Activated naive CD8-positive, alpha-beta T cell (primary cell): ENCODE data around the gene CISH.

ENCODE experiments used
- H3K27ac Mint-ChIP-seq: one replicate; pipeline ENCODE4 v1.8.0; 2021; ENCODE audit warnings: mixed read lengths
- H3K27me3 Mint-ChIP-seq: one replicate; pipeline ENCODE4 v1.8.0; 2021; ENCODE audit warnings: mixed read lengths
- H3K36me3 Mint-ChIP-seq: one replicate; pipeline ENCODE4 v1.8.0; 2021; ENCODE audit warnings: mixed read lengths
- H3K4me1 Mint-ChIP-seq: one replicate; pipeline ENCODE4 v1.8.0; 2021; ENCODE audit warnings: low read depth, mixed read lengths
- H3K4me3 Mint-ChIP-seq: one replicate; pipeline ENCODE4 v1.8.0; 2021; ENCODE audit warnings: mild to moderate bottlenecking, mixed read lengths
- H3K9me3 Mint-ChIP-seq: one replicate; pipeline ENCODE4 v1.8.0; 2021; ENCODE audit warnings: low read depth, mixed read lengths

CISH gene, protein sequence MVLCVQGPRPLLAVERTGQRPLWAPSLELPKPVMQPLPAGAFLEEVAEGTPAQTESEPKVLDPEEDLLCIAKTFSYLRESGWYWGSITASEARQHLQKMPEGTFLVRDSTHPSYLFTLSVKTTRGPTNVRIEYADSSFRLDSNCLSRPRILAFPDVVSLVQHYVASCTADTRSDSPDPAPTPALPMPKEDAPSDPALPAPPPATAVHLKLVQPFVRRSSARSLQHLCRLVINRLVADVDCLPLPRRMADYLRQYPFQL

DNA sequence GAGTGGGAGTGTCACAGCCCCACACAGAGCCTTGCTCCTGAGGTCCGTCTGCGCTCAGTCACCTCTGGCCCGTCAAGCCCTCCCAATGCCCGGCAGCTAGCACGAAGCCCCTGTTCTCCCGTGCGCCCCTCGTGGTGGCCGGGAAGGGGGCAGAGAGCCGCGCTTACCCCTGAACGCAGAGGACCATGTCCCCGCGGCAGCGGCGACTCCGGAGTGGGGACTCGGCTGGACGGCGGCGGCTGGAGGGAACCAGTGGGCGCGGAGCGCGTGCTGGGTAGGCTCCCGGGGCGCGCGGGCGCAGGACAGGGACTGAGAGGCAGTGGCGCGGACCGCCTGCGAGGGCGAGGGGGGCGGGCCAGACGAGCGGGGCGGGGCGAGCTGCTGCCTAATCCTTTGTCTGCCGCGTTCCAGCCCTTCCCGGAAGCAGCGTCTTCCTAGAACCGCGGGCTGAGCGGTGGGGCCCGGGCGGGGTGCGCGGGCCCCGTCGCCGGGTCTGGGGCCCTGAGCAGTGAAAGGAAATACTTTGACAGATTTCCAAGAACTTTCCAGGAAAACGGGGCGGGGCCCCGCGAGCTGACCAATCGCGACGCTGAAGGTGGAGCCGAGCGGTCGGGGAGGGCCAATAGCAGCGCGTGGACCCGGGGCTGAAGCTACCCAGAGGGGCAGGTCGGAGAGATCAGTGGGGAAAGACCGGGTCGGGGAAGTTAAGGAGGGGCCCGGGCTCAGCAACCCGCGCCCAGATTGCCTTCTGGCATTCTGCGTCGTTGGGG is at the start of gene CISH:
CISH (minus strand) TSS at position 311 of the 770 bp plus-strand sequence; CDS start at position 187, 124 bp downstream.
- H3K4me3 Mint-ChIP-seq = peak within 1 kb of the TSS; percentile 97
- peak within 1 kb of the TSS; percentile 100 for H3K27ac Mint-ChIP-seq
- H3K4me1 Mint-ChIP-seq = peaks cover 50% of the 10 kb centered on the region
- H3K36me3 Mint-ChIP-seq = peaks cover 34% of the 10 kb centered on the region
- no peaks in the 10 kb centered on the region for H3K27me3 Mint-ChIP-seq
- H3K9me3 Mint-ChIP-seq = no peaks in the 10 kb centered on the region

DNA sequence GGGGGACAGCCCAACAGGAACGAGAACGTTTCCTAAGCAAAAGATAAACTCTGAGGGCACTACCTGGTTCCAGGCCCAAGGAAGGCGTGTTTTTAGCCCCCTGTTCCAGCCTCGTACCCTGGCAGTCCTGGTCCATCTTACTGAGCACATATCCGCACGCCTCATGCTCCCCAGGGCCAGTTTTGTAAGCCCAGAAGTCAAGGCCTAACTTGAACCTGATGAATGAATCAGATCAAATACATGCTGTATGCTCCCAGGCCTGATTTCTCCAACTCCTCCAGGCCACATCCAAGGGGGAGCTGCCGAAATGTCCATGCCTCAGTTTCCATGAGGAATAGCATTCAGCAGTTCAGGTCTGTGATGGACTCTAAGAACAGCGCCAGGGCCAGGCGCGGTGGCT is 48.8 kb upstream of the CISH start:
- no peaks in the 10 kb centered on the region for H3K9me3 Mint-ChIP-seq
- H3K4me1 Mint-ChIP-seq = peaks cover 11% of the 10 kb centered on the region
- no peaks in the 10 kb centered on the region for H3K36me3 Mint-ChIP-seq
- H3K27me3 Mint-ChIP-seq = no peaks in the 10 kb centered on the region
- H3K27ac Mint-ChIP-seq = no peak overlapping the region
- H3K4me3 Mint-ChIP-seq = no peak overlapping the region

DNA sequence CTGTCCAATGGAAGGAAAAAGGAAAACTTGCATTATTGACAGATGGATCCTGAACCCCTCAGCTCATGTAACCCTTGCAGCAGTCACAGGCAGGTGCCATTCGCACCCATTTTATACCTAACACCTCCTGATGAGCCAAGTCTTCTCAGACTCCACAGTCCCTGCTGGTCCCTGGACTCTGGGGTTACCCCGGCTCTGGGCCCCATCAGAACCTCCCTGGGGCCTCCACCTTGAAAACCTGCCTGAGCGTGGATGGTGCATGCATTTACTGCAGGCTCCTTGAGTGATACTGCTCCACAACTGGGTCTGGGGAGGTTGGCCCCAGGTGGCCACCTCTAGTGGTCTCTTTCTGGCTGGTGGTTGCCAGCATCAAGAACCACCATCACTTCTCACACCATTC is 47.3 kb upstream of the CISH start:
- no peak overlapping the region for H3K4me3 Mint-ChIP-seq
- no peaks in the 10 kb centered on the region for H3K36me3 Mint-ChIP-seq
- H3K27ac Mint-ChIP-seq = no peak overlapping the region
- no peaks in the 10 kb centered on the region for H3K9me3 Mint-ChIP-seq
- no peaks in the 10 kb centered on the region for H3K27me3 Mint-ChIP-seq
- peaks cover 18% of the 10 kb centered on the region for H3K4me1 Mint-ChIP-seq

DNA sequence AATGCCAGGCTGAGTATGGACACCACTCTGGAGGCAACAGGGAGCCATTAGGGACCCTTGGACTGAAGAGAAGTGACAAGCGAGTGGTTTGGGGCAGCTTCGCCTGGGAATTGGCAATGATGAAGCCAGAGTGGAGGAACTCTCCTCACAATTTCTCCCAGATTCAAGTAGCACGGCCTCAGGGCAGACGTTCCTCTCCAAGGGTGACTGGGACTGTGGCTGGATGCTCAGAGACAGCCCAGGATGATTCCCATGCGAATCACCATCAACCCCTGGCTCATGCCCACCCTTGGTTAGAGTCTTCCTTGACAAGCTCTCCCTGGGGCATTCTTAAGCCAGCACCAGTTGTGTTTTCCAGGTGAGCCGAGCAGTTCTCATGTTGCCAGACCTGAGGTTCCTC is 46.8 kb upstream of the CISH start:
- Mint-ChIP-seq H3K27ac (no peak overlapping the region), H3K4me3 (no peak overlapping the region), H3K9me3 (no peaks in the 10 kb centered on the region), H3K36me3 (no peaks in the 10 kb centered on the region), H3K4me1 (peaks cover 22% of the 10 kb centered on the region), H3K27me3 (no peaks in the 10 kb centered on the region)

DNA sequence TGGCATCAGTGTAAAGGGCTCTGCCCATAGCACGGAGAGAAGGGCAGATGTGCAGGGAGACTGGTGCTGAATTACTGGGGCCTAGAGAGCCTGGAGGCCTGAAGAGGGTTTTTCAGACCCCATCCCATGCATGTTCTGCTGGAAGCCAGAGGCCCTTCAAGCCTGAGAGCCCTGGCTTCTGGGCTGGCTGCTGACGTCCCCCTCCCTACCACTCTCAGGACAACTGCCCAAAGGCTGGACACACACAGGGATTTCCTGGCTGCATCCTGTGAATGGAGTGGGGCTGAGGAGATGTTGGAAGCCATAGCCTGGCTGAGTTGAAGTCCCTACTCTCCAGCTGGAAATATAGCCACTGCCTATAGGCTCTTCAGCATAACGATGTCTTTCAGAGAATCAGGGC is 46.2 kb upstream of the CISH start:
- H3K27me3 Mint-ChIP-seq = no peaks in the 10 kb centered on the region
- H3K4me3 Mint-ChIP-seq = no peak overlapping the region
- no peaks in the 10 kb centered on the region for H3K36me3 Mint-ChIP-seq
- peaks cover 23% of the 10 kb centered on the region for H3K4me1 Mint-ChIP-seq
- H3K27ac Mint-ChIP-seq = no peak overlapping the region
- H3K9me3 Mint-ChIP-seq = no peaks in the 10 kb centered on the region

DNA sequence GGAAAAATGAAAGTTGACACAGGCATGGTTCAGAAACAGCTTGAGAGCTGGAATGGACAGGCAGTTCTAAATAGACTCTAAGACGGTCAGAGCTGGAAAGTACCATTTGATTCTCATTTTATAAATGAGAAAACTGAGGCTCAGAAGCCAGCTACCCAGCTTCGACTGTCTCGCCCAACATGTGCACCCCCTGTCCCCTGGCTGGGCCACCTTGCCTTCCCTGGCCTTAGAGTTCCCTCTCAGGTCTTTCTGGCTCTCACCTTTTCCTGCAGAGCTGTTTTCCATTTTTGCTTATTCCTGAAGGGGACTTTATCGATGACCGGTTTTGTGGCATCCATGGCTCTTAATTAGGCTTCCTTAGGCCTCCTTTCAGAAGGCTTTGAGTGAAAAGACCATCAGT is 45.8 kb upstream of the CISH start:
- H3K27me3 Mint-ChIP-seq = no peaks in the 10 kb centered on the region
- no peak overlapping the region for H3K27ac Mint-ChIP-seq

DNA sequence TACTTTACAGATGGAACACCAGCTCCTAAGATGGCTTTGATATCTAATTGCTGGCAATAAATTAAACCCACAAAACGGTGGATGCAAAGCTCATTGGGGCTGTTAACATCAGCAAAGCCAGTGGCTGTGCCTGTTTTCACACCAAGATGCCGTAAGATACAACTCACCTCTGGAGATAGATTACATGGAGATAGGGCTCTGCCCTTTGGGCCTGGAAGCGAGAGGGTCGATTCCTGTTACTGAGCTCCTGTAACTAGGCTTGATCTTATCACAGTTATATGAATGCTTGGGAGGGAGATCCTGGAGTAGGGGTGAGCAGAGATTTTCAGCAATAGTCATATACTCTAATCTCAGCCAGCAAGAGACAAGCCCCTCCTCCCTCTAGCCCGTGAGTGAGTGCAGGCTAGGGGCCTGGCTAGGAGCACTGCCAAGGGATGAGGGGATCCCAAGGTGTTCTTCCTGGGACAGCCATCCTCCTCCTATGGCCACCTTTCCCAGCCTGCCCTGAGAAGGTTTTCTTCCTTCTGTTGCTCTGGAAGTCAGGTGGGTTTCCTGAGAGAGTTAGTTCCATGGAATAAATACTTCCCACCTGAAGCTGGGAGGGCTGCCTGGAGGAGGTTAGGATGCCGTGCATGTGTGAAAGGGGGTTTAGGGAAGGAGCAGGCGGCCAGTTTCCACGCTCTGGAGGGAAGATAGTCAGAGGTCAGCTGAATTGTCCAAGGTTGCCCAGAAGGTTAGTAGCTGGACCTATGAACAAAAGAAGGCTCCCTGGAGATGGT is 45.0 kb upstream of the CISH start:
- peaks cover 23% of the 10 kb centered on the region for H3K4me1 Mint-ChIP-seq
- no peak overlapping the region for H3K4me3 Mint-ChIP-seq
- no peaks in the 10 kb centered on the region for H3K36me3 Mint-ChIP-seq
- no peak overlapping the region for H3K27ac Mint-ChIP-seq
- H3K27me3 Mint-ChIP-seq = no peaks in the 10 kb centered on the region
- H3K9me3 Mint-ChIP-seq = no peaks in the 10 kb centered on the region

More for the DNA sequence above, 45.8 kb upstream of the CISH start:
- no peaks in the 10 kb centered on the region for H3K36me3 Mint-ChIP-seq
- peaks cover 23% of the 10 kb centered on the region for H3K4me1 Mint-ChIP-seq
- no peaks in the 10 kb centered on the region for H3K9me3 Mint-ChIP-seq
- H3K4me3 Mint-ChIP-seq = no peak overlapping the region

DNA sequence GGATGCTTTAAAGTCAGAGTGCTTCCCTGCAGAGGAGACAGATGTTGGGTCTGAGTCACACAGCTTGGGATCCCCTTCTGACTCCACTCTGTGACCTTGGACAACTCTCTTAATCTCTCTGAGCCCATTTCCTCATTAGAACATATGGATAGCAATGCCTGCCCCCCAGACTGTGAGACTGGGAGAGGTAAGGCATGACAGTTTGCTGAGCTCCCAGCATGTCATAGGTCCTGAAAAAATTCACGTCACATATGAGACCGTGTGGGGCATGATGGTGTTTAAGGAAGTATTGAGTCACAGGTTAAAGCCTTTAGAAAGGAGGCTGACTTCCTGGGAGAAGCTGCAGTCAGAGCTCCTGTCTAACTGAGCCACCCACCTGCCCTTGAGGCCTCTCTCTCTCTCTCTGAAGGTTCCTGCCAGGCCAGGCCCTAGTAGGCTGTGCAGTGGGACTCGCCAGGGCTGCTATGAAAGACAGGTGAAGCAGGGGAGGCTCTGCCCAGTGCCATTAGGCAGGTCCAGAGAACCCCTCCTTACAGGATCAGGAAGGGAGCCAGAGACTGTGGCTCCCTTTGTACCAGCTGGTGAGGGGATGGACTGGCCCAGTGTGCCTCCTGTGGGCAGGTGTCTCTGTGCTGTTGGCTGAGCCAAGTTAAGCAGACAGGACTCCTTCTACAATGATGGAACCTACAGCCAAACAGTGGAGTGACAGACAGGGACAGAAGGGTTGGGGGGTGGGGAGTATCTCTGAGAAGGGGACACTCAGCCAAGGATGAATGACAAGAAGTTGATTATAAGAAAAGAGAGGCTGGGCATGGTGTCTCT is 43.6 kb upstream of the CISH start:
- H3K4me3 Mint-ChIP-seq = no peak overlapping the region
- no peaks in the 10 kb centered on the region for H3K27me3 Mint-ChIP-seq
- peaks cover 23% of the 10 kb centered on the region for H3K4me1 Mint-ChIP-seq
- H3K36me3 Mint-ChIP-seq = no peaks in the 10 kb centered on the region
- H3K9me3 Mint-ChIP-seq = no peaks in the 10 kb centered on the region
- H3K27ac Mint-ChIP-seq = peak overlapping the region; percentile 82

DNA sequence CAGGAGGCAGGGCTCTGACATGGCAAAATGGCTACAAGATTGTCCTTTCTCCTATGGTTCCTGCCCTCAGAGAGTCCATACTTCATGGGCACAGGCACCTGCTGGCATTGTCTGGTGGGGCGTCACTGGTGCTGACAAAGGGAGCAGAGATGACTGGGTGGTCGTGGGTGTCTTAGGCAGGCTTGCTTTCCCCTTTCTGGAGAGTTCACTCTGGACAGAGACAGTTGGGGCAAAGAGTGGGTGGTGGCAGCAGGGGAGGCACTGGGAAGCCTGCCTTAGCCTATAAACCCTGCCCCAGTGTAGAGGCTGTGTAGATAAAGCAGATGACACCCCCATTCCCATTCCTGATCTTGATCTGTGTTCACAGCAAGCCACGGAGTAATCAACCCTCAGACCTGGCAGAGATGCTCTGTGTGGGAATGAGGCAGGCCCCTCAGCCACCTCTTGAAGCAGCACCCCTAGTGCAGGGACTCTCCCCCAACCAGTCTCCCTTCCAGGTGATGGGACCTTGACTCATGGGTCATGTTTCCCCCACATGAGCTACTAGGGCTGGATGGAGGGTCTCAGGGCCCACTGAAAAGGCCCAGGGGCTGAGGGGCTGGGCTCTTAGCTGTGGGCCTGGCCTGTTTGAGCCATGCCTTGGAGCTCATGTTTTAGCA is 42.5 kb upstream of the CISH start:
- Mint-ChIP-seq H3K27ac (peak overlapping the region; percentile 34), H3K9me3 (no peaks in the 10 kb centered on the region), H3K27me3 (no peaks in the 10 kb centered on the region)

DNA sequence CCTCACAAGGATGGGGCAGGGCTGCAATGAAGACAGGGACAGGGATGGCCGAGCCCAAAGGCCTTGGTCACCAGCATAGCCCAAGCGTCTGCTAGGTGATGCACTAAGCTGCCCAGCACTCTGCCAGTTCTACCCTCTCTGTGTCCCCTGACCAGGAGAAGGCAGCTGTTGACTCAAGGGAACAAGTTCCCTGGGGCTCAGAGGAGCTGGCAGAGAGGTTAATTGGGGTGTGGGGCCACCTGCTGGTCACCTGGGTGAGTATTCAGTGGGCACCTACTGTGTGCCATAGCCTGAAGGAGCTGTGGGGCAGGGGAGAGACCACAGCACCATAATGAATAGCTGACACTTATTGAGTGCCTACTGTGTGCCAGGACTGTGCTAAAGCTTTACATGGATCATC is 41.1 kb upstream of the CISH start:
- H3K27ac Mint-ChIP-seq = peak overlapping the region; percentile 79
- no peaks in the 10 kb centered on the region for H3K27me3 Mint-ChIP-seq
- H3K4me3 Mint-ChIP-seq = no peak overlapping the region
- no peaks in the 10 kb centered on the region for H3K9me3 Mint-ChIP-seq
- H3K4me1 Mint-ChIP-seq = peaks cover 23% of the 10 kb centered on the region
- H3K36me3 Mint-ChIP-seq = no peaks in the 10 kb centered on the region

More for the DNA sequence above, 42.5 kb upstream of the CISH start:
- Mint-ChIP-seq H3K36me3 (no peaks in the 10 kb centered on the region), H3K4me3 (no peak overlapping the region), H3K4me1 (peaks cover 23% of the 10 kb centered on the region)

DNA sequence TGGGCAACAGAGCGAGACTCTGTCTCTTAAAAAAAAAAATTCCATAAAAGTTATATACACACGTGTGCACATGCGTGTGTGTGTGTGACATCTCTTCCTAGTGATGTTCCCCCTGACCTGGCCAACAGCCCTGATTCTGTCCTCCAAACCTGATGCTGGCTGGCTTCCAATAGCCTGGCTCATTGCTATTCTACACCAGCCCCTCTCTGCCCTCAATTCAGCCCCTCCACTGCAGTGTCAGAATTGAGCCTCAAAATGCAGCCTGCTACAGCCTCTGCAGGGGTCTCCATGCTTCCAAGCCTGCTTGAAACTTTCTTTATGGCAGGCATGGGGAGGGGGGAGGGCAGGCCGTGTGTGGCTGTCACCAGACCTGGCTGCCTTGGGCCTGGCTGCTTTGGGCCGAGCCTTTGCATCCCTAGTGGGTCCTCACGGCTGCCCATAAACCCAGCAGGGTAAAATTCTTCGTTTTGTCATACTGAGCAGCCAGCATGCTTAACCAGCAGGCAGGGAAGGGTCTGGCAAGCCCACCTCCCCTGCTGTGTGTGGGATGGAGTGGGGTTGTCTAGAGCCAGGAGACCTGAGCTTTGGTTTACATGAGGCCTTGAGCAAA is 40.5 kb upstream of the CISH start:
- no peak overlapping the region for H3K4me3 Mint-ChIP-seq
- peaks cover 23% of the 10 kb centered on the region for H3K4me1 Mint-ChIP-seq
- peak overlapping the region; percentile 54 for H3K27ac Mint-ChIP-seq
- H3K9me3 Mint-ChIP-seq = no peaks in the 10 kb centered on the region
- H3K36me3 Mint-ChIP-seq = no peaks in the 10 kb centered on the region
- H3K27me3 Mint-ChIP-seq = no peaks in the 10 kb centered on the region

DNA sequence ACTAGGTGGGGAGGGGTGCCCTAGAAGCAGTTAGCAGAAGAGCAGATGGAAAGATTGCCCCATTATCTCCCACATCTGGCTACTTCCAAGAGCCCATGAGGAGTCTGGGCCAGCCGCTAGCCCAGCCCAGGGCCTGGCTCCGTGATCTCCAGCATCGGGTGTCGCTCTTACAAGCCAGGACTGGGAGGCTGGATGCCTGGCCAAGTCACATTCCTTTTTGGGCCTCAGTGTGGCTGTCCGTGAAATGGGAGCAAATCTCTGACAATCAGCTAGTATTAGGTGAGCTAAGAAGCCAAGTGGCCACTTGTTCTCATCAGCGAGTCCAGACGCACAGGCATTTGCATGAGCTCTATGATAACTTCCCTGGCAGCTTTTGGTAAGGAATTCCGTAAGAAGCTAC is 39.9 kb upstream of the CISH start:
- Mint-ChIP-seq H3K9me3 (no peaks in the 10 kb centered on the region), H3K36me3 (no peaks in the 10 kb centered on the region), H3K4me1 (peaks cover 22% of the 10 kb centered on the region), H3K4me3 (no peak overlapping the region), H3K27ac (no peak overlapping the region), H3K27me3 (no peaks in the 10 kb centered on the region)

DNA sequence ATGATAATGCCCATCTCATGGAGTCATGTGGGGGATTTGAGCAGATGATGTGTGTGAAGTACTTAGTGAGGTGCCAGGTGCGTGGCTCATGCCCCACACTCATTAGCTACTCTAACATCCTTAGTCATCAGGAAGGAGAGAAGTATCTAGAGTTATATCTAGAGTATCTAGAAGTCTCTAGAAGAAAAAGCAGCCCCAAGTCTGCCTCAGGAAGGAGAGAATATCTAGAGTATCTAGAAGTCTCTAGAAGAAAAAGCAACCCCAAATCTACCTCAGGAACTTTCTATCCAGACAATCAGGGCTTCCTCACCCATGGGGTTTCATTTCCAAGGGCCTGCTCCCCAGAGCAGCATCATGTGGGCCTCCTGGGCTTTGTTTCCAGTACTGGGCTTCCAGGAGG is 38.4 kb upstream of the CISH start:
- no peaks in the 10 kb centered on the region for H3K27me3 Mint-ChIP-seq
- H3K27ac Mint-ChIP-seq = peak overlapping the region; percentile 68
- H3K36me3 Mint-ChIP-seq = no peaks in the 10 kb centered on the region
- H3K9me3 Mint-ChIP-seq = no peaks in the 10 kb centered on the region
- H3K4me1 Mint-ChIP-seq = peaks cover 14% of the 10 kb centered on the region
- no peak overlapping the region for H3K4me3 Mint-ChIP-seq

DNA sequence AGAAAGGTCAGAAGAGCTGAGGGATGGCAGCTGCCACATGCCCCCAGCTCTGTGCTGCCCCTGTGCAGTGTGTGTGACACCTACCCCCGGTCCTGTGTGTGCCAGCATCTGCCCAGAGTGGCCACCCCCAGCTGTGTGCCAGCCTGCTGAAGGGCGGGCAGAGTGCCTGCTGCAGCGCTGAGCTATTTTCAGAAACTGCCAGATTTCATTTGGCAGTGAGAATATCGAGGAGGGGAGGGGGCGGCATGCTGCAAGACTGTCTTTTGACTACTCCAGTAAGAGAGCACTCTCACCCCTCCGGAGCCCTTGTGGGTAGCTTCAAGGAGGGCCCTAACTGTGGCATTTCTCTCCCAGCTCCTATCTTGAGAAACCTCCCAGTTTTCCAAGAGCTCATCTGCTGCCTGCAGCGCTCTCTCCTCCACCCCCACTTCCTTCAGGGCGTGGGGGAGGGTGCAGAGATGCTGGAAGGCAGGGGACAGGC is 37.9 kb upstream of the CISH start:
- Mint-ChIP-seq H3K27me3 (no peaks in the 10 kb centered on the region), H3K4me1 (peaks cover 8% of the 10 kb centered on the region), H3K36me3 (no peaks in the 10 kb centered on the region), H3K4me3 (no peak overlapping the region), H3K27ac (no peak overlapping the region), H3K9me3 (no peaks in the 10 kb centered on the region)
